GM12878 (cell line): ENCODE data around the gene AP5Z1. TPM values are rescaled to one million over a fixed set of nuclear protein-coding genes. Genes with fewer than 3 reads are reported as not detected.
A peak's percentile ranks its signal among the peaks of the same experiment; 100 is the strongest.

ENCODE experiments used
- ATAC-seq: fragments of 200-7000 bp; cut with Tn5 transposase; 3 replicates; pipeline ENCODE4 v1.9.1; 2020; ENCODE audit warnings: mild to moderate bottlenecking, moderate library complexity
- BruUV-seq: library from RNA; stranded (reverse); fragments of 400-500 nt; replicated peaks from 2 replicates; lab custom pipeline; 2021; lab: Mats Ljungman, UMichigan
- CTCF ChIA-PET: fragments of 300-600 bp; sonication (Branson Sonifier 250); formaldehyde crosslinking; extraction: SDS; loops from one replicate; lab custom pipeline; 2021; ENCODE audit warnings: inconsistent platforms; lab: Yijun Ruan, JAX
- POLR2A ChIA-PET: fragments of 350-600 bp; formaldehyde crosslinking; extraction: SDS; loops from one replicate; lab custom pipeline; 2021; ENCODE audit warnings: inconsistent platforms; lab: Charles Lee
- RAD21 ChIA-PET: fragments of 300-600 bp; sonication (Branson Sonifier 250); formaldehyde crosslinking; loops from one replicate; lab custom pipeline; 2023; ENCODE audit warnings: antibody characterized with exemption; ENCODE audit not compliant: unreplicated experiment; lab: Charles Lee
- SMC1A ChIA-PET: fragments of 300-600 bp; sonication (Branson Sonifier 250); formaldehyde crosslinking; loops from one replicate; lab custom pipeline; 2023; ENCODE audit not compliant: unreplicated experiment, uncharacterized antibody; lab: Charles Lee
- DNase-seq: peaks from one replicate; pipeline ENCODE4 v3.0.0-alpha.2; 2011; ENCODE audit warnings: low read depth, low spot score
- FAIRE-seq: peaks from 3 replicates; lab custom pipeline; 2011; peaks lifted over from hg19 to GRCh38; lab: Jason Lieb, UNC
- H2AFZ ChIP-seq: 2 replicates; pipeline ENCODE4 v1.6.0; 2011; ENCODE audit warnings: low read depth, low read length, control low read depth; ENCODE audit not compliant: control insufficient read depth
- H3K27ac ChIP-seq: 2 replicates; pipeline ENCODE4 v1.5.1; 2011; ENCODE audit warnings: control low read depth; ENCODE audit not compliant: control insufficient read depth, insufficient read depth
- H3K27me3 ChIP-seq, 2 experiments: replicated peaks in 1 of 2; 2 replicates each; pipeline versions ENCODE4 v1.6.0 to v1.6.1; 2011; ENCODE audit warnings: low read length in 1 of 2; ENCODE audit not compliant: control insufficient read depth in 2 of 2, insufficient read depth in 2 of 2
- H3K36me3 ChIP-seq, 2 experiments: 2 replicates each; pipeline ENCODE4 v1.5.1; 2011; ENCODE audit warnings: low read length in 1 of 2; ENCODE audit not compliant: control insufficient read depth in 2 of 2, insufficient read depth in 2 of 2
- H3K4me1 ChIP-seq: 2 replicates; pipeline ENCODE4 v1.6.1; 2011; ENCODE audit warnings: mild to moderate bottlenecking, low read length, moderate library complexity, mixed read lengths; ENCODE audit not compliant: control insufficient read depth, insufficient read depth
- H3K4me2 ChIP-seq: 2 replicates; pipeline ENCODE4 v1.6.0; 2011; ENCODE audit warnings: control low read depth; ENCODE audit not compliant: control insufficient read depth, insufficient read depth
- H3K4me3 ChIP-seq: fragments of 200-600 bp; sonication (generic); 2 replicates; pipeline ENCODE4 v1.5.1; 2016
- H3K79me2 ChIP-seq: 2 replicates; pipeline ENCODE4 v1.6.0; 2011; ENCODE audit warnings: low read length; ENCODE audit not compliant: control insufficient read depth, insufficient read depth
- H3K9ac ChIP-seq: 2 replicates; pipeline ENCODE4 v1.8.0; 2011; ENCODE audit warnings: low read length, control low read depth, mixed read lengths; ENCODE audit not compliant: control insufficient read depth, insufficient read depth
- H3K9me3 ChIP-seq: replicated peaks from 3 replicates; pipeline ENCODE4 v1.5.1; 2011; ENCODE audit warnings: mild to moderate bottlenecking, low read length; ENCODE audit not compliant: control insufficient read depth, insufficient read depth
- H4K20me1 ChIP-seq: 2 replicates; pipeline ENCODE4 v1.6.0; 2011; ENCODE audit not compliant: control insufficient read depth, insufficient read depth
- BMI1 ChIP-seq: fragments of 450-650 bp; IDR thresholded peaks from 2 replicates; pipeline ENCODE4 v1.6.1; 2016; ENCODE audit warnings: mild to moderate bottlenecking, moderate library complexity, borderline replicate concordance
- CHD2 ChIP-seq: IDR thresholded peaks from 2 replicates; pipeline ENCODE4 v1.6.1; 2011; ENCODE audit warnings: low read depth, low read length, improper control_type of control experiment, borderline replicate concordance
- CREB1 ChIP-seq: IDR thresholded peaks from 2 replicates; pipeline ENCODE4 v1.6.1; 2012; ENCODE audit warnings: low read depth, mild to moderate bottlenecking, inconsistent platforms
- MYB ChIP-seq: fragments of 150-350 bp; IDR thresholded peaks from 2 replicates; pipeline ENCODE4 v1.6.1; 2014; ENCODE audit warnings: mild to moderate bottlenecking, low read depth, low read length, borderline replicate concordance
- PBX3 ChIP-seq: IDR thresholded peaks from 2 replicates; pipeline ENCODE4 v1.6.1; 2011; ENCODE audit warnings: mild to moderate bottlenecking, low read depth, low read length, moderate library complexity; ENCODE audit not compliant: insufficient replicate concordance
- PML ChIP-seq: IDR thresholded peaks from 2 replicates; pipeline ENCODE4 v1.6.1; 2012; ENCODE audit warnings: low read length, inconsistent platforms
- SREBF1 ChIP-seq: IDR thresholded peaks from 2 replicates; pipeline ENCODE4 v1.6.1; 2012; ENCODE audit warnings: mild to moderate bottlenecking, low read length
- TCF12 ChIP-seq: IDR thresholded peaks from 2 replicates; pipeline ENCODE4 v1.6.1; 2011; ENCODE audit warnings: low read depth, mild to moderate bottlenecking, low read length
- ZBED1 ChIP-seq: IDR thresholded peaks from 2 replicates; pipeline ENCODE4 v1.6.1; 2016; ENCODE audit warnings: borderline replicate concordance
- ZNF207 ChIP-seq: fragments of 450-650 bp; IDR thresholded peaks from 2 replicates; pipeline ENCODE4 v1.6.1; 2014; ENCODE audit warnings: antibody characterized with exemption, mild to moderate bottlenecking, borderline replicate concordance
- WGBS: methylation state at CpG from one replicate; pipeline ENCODE4 v1.1.6; 2016; ENCODE audit warnings: low lambda C conversion rate; ENCODE audit not compliant: insufficient replicate concordance, insufficient coverage; ENCODE audit errors: missing lambda C conversion rate; 5-methylcytosine and 5-hydroxymethylcytosine counted together
- in situ Hi-C: fragments of 300-500 bp; cut with MboI; formaldehyde crosslinking; loops from 9 replicates; pipeline ENCODE4 v1.14.3; 2018; ENCODE audit warnings: mixed read lengths
- intact Hi-C: fragments of 100-400 bp; cut with micrococcal nuclease; formaldehyde crosslinking; loops from one replicate; pipeline ENCODE4 v1.14.2; 2022; ENCODE audit not compliant: unreplicated experiment
- polyA plus RNA-seq, 11 experiments: library from polyadenylated mRNA; depleted of rRNA in 4 of 11; unstranded in 6 of 11; stranded (reverse) in 5 of 11; fragments of >200 nt; fragmentation: Nextera tagmentation in 4 of 11; fragmentation: Illumina TruSeq in 1 of 11; extraction: Ambion mirVana in 4 of 11; extraction: Trizol in 1 of 11; gene quantifications; 1 replicate in 1 of 11; 2 replicates in 10 of 11; pipeline versions ENCODE4 v1.2.1 to v1.2.3, GENCODE V29; 2011 to 2016; ENCODE audit warnings: inconsistent platforms in 2 of 11, missing spikeins in 2 of 11, low read depth in 1 of 11
- total RNA-seq, 4 experiments: library from RNA; depleted of rRNA in 3 of 4; stranded (reverse); fragments of >200 nt in 3 of 4; fragmentation: Illumina TruSeq in 1 of 4; extraction: Trizol in 1 of 4; gene quantifications; 2 replicates each; pipeline versions ENCODE4 v1.2.1 to v1.2.3, GENCODE V29; 2013 to 2021
- TF ChIP-seq, protein P1 (sequence below): fragments of 450-650 bp; formaldehyde crosslinking; IDR thresholded peaks from 2 replicates; pipeline ENCODE4 v1.4.0; 2020; ENCODE audit warnings: mild to moderate bottlenecking, moderate library complexity
- TF ChIP-seq, protein P2 (sequence below): fragments of 450-650 bp; IDR thresholded peaks from 2 replicates; pipeline ENCODE4 v1.6.1; 2017; ENCODE audit warnings: borderline replicate concordance

The AP5Z1 gene
- total and polyA plus RNA-seq, 10 of the 15 experiments (the other 5 are each of a cell fraction or from before 2014, with no cell fraction given) = 0.37 to 43.4 (median 19.4) TPM

DNA sequence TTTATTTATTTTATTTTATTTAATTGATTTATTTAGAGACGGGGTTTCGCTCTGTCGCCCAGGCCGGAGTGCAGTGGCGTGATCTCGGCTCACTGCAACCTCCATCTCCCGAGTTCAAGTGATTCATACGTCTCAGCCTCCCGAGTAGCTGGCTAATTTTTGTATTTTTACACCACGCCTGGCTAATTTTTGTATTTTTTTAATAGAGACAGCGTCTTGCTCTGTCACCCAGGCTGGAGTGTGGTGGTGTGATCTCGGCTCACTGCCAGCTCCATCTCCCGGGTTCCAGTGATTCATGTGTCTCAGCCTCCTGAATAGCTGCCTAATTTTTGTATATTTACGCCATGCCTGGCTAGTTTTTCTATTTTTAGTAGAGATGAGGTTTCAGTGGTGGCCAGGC lies 34.2 kb downstream of the AP5Z1 start:
- Histone ChIP-seq H3K9ac (no peak overlapping the region), H3K4me3 (no peak overlapping the region), H3K79me2 (no peaks in the 10 kb centered on the region), H3K36me3 (no peaks in the 10 kb centered on the region), H3K4me2 (no peak overlapping the region), H3K4me1 (no peaks in the 10 kb centered on the region), H3K9me3 (no peaks in the 10 kb centered on the region; the same call in 2 of the 3 replicates), H2AFZ (no peak overlapping the region), H4K20me1 (no peaks in the 10 kb centered on the region), H3K27me3 (no peaks in the 10 kb centered on the region)
- ChIA-PET SMC1A (no interaction called here), RAD21 (no interaction called here), POLR2A (no interaction called here)
- no peak for ATAC-seq
- DNase-seq = no peak
- intact Hi-C loops (no loop called here), in situ Hi-C loops (no loop called here)
- no peak for TF ChIP-seq MYB
- no peak for TF ChIP-seq ZNF207
- TF ChIP-seq PBX3 = no peak
- no peak for TF ChIP-seq BMI1
- TF ChIP-seq, all 136 proteins: peak for 0
- FAIRE-seq = no peak
- CTCF ChIA-PET = no interaction called here
- WGBS = 18% methylated on average over 14 of the region's 14 CpGs
- BruUV-seq = no TSS peak
- H3K27ac ChIP-seq = no peak overlapping the region

DNA sequence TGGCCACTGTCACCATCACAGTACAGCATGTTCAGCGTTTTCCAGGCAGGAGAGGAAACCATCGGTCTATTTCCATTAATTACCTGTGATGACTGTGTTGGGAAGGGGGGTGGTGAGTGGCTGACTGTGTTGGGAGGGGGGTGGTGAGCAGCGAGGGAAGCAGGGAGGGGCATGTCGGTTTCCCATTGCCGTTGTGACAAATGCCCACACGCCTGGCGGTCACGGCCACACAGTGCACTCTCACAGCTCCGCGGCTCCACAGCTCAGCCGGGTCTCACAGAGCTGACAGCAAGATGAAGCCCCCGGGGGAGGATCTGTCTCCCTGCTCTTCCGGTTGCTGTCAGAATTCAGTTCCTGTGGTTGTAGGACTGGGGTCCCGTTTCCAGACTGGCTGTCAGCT lies 39.0 kb downstream of the AP5Z1 start:
- 34% methylated on average over 11 of the region's 14 CpGs for WGBS
- no peaks in the 10 kb centered on the region for H3K79me2 ChIP-seq
- ChIA-PET CTCF (no interaction called here), RAD21 (no interaction called here), SMC1A (no interaction called here), POLR2A (no interaction called here)
- no peaks in the 10 kb centered on the region; the same call in 2 of the 3 replicates for H3K9me3 ChIP-seq
- no TSS peak for BruUV-seq
- no peak overlapping the region for H3K4me2 ChIP-seq
- no peak overlapping the region for H3K4me3 ChIP-seq
- FAIRE-seq (no peak), ATAC-seq (peak; percentile 38; the same call in 1 of the 3 replicates), DNase-seq (no peak)
- H3K27ac ChIP-seq = no peak overlapping the region
- intact Hi-C loops = no loop called here
- H3K27me3 ChIP-seq = no peaks in the 10 kb centered on the region
- in situ Hi-C loops = no loop called here
- H4K20me1 ChIP-seq = no peaks in the 10 kb centered on the region
- no peaks in the 10 kb centered on the region for H3K4me1 ChIP-seq
- H3K36me3 ChIP-seq = no peaks in the 10 kb centered on the region
- H3K9ac ChIP-seq = no peak overlapping the region
- no peak overlapping the region for H2AFZ ChIP-seq
- TF ChIP-seq CREB1 = no peak
- TF ChIP-seq BMI1 = no peak
- TF ChIP-seq, protein P1, sequence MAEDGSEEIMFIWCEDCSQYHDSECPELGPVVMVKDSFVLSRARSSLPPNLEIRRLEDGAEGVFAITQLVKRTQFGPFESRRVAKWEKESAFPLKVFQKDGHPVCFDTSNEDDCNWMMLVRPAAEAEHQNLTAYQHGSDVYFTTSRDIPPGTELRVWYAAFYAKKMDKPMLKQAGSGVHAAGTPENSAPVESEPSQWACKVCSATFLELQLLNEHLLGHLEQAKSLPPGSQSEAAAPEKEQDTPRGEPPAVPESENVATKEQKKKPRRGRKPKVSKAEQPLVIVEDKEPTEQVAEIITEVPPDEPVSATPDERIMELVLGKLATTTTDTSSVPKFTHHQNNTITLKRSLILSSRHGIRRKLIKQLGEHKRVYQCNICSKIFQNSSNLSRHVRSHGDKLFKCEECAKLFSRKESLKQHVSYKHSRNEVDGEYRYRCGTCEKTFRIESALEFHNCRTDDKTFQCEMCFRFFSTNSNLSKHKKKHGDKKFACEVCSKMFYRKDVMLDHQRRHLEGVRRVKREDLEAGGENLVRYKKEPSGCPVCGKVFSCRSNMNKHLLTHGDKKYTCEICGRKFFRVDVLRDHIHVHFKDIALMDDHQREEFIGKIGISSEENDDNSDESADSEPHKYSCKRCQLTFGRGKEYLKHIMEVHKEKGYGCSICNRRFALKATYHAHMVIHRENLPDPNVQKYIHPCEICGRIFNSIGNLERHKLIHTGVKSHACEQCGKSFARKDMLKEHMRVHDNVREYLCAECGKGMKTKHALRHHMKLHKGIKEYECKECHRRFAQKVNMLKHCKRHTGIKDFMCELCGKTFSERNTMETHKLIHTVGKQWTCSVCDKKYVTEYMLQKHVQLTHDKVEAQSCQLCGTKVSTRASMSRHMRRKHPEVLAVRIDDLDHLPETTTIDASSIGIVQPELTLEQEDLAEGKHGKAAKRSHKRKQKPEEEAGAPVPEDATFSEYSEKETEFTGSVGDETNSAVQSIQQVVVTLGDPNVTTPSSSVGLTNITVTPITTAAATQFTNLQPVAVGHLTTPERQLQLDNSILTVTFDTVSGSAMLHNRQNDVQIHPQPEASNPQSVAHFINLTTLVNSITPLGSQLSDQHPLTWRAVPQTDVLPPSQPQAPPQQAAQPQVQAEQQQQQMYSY = no peak
- no peak for TF ChIP-seq TCF12
- no peak for TF ChIP-seq SREBF1
- no peak for TF ChIP-seq PML
- TF ChIP-seq, protein P2, sequence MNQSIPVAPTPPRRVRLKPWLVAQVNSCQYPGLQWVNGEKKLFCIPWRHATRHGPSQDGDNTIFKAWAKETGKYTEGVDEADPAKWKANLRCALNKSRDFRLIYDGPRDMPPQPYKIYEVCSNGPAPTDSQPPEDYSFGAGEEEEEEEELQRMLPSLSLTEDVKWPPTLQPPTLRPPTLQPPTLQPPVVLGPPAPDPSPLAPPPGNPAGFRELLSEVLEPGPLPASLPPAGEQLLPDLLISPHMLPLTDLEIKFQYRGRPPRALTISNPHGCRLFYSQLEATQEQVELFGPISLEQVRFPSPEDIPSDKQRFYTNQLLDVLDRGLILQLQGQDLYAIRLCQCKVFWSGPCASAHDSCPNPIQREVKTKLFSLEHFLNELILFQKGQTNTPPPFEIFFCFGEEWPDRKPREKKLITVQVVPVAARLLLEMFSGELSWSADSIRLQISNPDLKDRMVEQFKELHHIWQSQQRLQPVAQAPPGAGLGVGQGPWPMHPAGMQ = no peak
- TF ChIP-seq ZBED1 = no peak
- TF ChIP-seq CHD2 = no peak
